CD14-positive monocyte (primary cell): ENCODE data around the gene DOCK4. TPM values are rescaled to one million over a fixed set of nuclear protein-coding genes. Genes with fewer than 3 reads are reported as not detected.

ENCODE experiments used
- DNase-seq, 3 donors: peaks; one replicate each; pipeline ENCODE4 v3.0.0-alpha.2; 2011 to 2022
- H2AFZ ChIP-seq: 2 replicates; pipeline ENCODE4 v1.6.0; 2012; ENCODE audit warnings: mild to moderate bottlenecking, low read depth, low read length, inconsistent platforms; ENCODE audit not compliant: insufficient read depth, poor library complexity, severe bottlenecking
- H3K27ac ChIP-seq, 2 donors: 1 replicate in 1 of 2; 2 replicates in 1 of 2; pipeline ENCODE4 v1.5.1; 2012 to 2013; ENCODE audit warnings: low read length in 2 of 2, control low read depth in 1 of 2, inconsistent platforms in 1 of 2, low read depth in 1 of 2, mild to moderate bottlenecking in 1 of 2
- H3K27me3 ChIP-seq, 2 donors: one replicate each; pipeline versions ENCODE4 v1.6.0 to v1.6.1; 2011 to 2013; ENCODE audit warnings: low read length in 2 of 2; ENCODE audit not compliant: control insufficient read depth in 2 of 2, insufficient read depth in 2 of 2
- H3K36me3 ChIP-seq, 2 donors: replicated peaks in 1 of 2; 1 replicate in 1 of 2; 2 replicates in 1 of 2; pipeline versions ENCODE4 v1.5.1 to v1.6.1; 2012 to 2013; ENCODE audit warnings: low read length in 2 of 2, control low read depth in 1 of 2, inconsistent platforms in 1 of 2, mild to moderate bottlenecking in 1 of 2; ENCODE audit not compliant: insufficient read depth in 2 of 2, control insufficient read depth in 1 of 2
- H3K4me1 ChIP-seq, 2 donors: 1 replicate in 1 of 2; 2 replicates in 1 of 2; pipeline versions ENCODE4 v1.5.1 to v1.6.1; 2012 to 2013; ENCODE audit warnings: low read length in 2 of 2, control low read depth in 1 of 2, inconsistent platforms in 1 of 2, mild to moderate bottlenecking in 1 of 2, moderate library complexity in 1 of 2; ENCODE audit not compliant: insufficient read depth in 2 of 2, control insufficient read depth in 1 of 2
- H3K4me2 ChIP-seq: replicated peaks from 2 replicates; pipeline ENCODE3; 2012; ENCODE audit warnings: low read length, moderate library complexity, mild to moderate bottlenecking; ENCODE audit not compliant: poor library complexity, severe bottlenecking; ENCODE audit errors: extremely low read depth
- H3K4me3 ChIP-seq, 3 experiments: fragments of 200-600 bp in 1 of 3; sonication (generic) in 1 of 3; replicated peaks in 1 of 3; 1 replicate in 2 of 3; 2 replicates in 1 of 3; pipeline ENCODE4 v1.5.1; 2011 to 2013; ENCODE audit warnings: low read length in 3 of 3, mild to moderate bottlenecking in 3 of 3, control low read depth in 2 of 3, low read depth in 2 of 3, inconsistent platforms in 1 of 3, moderate library complexity in 1 of 3
- H3K79me2 ChIP-seq: 2 replicates; pipeline ENCODE4 v1.6.0; 2012; ENCODE audit warnings: mild to moderate bottlenecking, control low read depth, inconsistent platforms, low read length, moderate library complexity; ENCODE audit not compliant: insufficient read depth
- H3K9ac ChIP-seq: 2 replicates; pipeline ENCODE4 v1.6.0; 2017; ENCODE audit warnings: low read length, mild to moderate bottlenecking; ENCODE audit not compliant: insufficient read depth, poor library complexity, severe bottlenecking
- H3K9me3 ChIP-seq, 2 donors: replicated peaks in 1 of 2; 1 replicate in 1 of 2; 2 replicates in 1 of 2; pipeline versions ENCODE4 v1.5.1 to v1.6.1; 2012 to 2013; ENCODE audit warnings: low read length in 2 of 2, control low read depth in 1 of 2; ENCODE audit not compliant: control insufficient read depth in 1 of 2, insufficient read depth in 1 of 2
- H4K20me1 ChIP-seq: 2 replicates; pipeline ENCODE4 v1.6.0; 2012; ENCODE audit warnings: mild to moderate bottlenecking, low read length, control low read depth, moderate library complexity; ENCODE audit not compliant: insufficient read depth
- H3K27ac Mint-ChIP-seq, 7 donors: one replicate each; pipeline ENCODE4 v1.8.0; 2020; ENCODE audit warnings: mild to moderate bottlenecking in 7 of 7, mixed read lengths in 7 of 7, moderate library complexity in 6 of 7, inconsistent platforms in 2 of 7
- H3K27me3 Mint-ChIP-seq, 3 donors: one replicate each; pipeline ENCODE4 v1.8.0; 2021 to 2022; ENCODE audit warnings: low read depth in 3 of 3, mild to moderate bottlenecking in 3 of 3, mixed read lengths in 3 of 3, moderate library complexity in 3 of 3, inconsistent platforms in 1 of 3
- H3K36me3 Mint-ChIP-seq, 2 donors: one replicate each; pipeline ENCODE4 v1.8.0; 2020; ENCODE audit warnings: mixed read lengths in 2 of 2, inconsistent platforms in 1 of 2, mild to moderate bottlenecking in 1 of 2
- H3K4me1 Mint-ChIP-seq: one replicate; pipeline ENCODE4 v1.8.0; 2020; ENCODE audit warnings: mild to moderate bottlenecking, mixed read lengths
- H3K4me3 Mint-ChIP-seq, 2 donors: one replicate each; pipeline ENCODE4 v1.8.0; 2020; ENCODE audit warnings: mild to moderate bottlenecking in 2 of 2, mixed read lengths in 2 of 2, moderate library complexity in 1 of 2
- H3K9me3 Mint-ChIP-seq, 7 donors: one replicate each; pipeline ENCODE4 v1.8.0; 2020 to 2022; ENCODE audit warnings: mixed read lengths in 7 of 7, mild to moderate bottlenecking in 6 of 7, moderate library complexity in 6 of 7, inconsistent platforms in 2 of 7
- WGBS: methylation state at CpG from one replicate; pipeline ENCODE4 v1.1.5; 2013; ENCODE audit warnings: missing lambda C conversion rate; ENCODE audit not compliant: insufficient coverage; 5-methylcytosine and 5-hydroxymethylcytosine counted together
- intact Hi-C, 2 donors: fragments of 100-400 bp; cut with micrococcal nuclease; formaldehyde crosslinking; loops; one replicate each; pipeline versions ENCODE4 v1.15.0 to v1.15.1; 2023
- polyA plus RNA-seq, 3 donors: library from polyadenylated mRNA; depleted of rRNA in 1 of 3; unstranded in 2 of 3; stranded (reverse) in 1 of 3; fragments of 300-500 nt in 2 of 3; fragments of >200 nt in 1 of 3; fragmentation: Illumina TruSeq in 2 of 3; gene quantifications; 1 replicate in 2 of 3; 2 replicates in 1 of 3; pipeline ENCODE4 v1.2.3, GENCODE V29; 2012 to 2021
- TF ChIP-seq, protein P1 (sequence below): fragments of 200-600 bp; IDR thresholded peaks from one replicate; pipeline ENCODE4 v1.8.0; 2022; ENCODE audit warnings: antibody characterized with exemption, mild to moderate bottlenecking

Gene DOCK4
- polyA plus RNA-seq, 3 donors: 1.3 to 5.0 (median 2.7) TPM

- WGBS: 100% methylated on average over 1 of the region's 2 CpGs
- no peaks in the 10 kb centered on the region for H3K79me2 ChIP-seq
- no peaks in the 10 kb centered on the region for H3K36me3 Mint-ChIP-seq
Observed at GRCh38 chr7:112010109-112010508, 196.1 kb downstream of the DOCK4 start.

GRCh38 chr7:112009081-112009480 is 197.1 kb downstream of the DOCK4 start:
- Histone ChIP-seq H3K27ac (no peak overlapping the region), H3K4me3 (no peak overlapping the region), H2AFZ (no peak overlapping the region), H4K20me1 (no peaks in the 10 kb centered on the region), H3K9ac (no peak overlapping the region), H3K4me2 (no peak overlapping the region), H3K36me3 (no peaks in the 10 kb centered on the region), H3K79me2 (no peaks in the 10 kb centered on the region), H3K27me3 (no peaks in the 10 kb centered on the region), H3K9me3 (no peaks in the 10 kb centered on the region), H3K4me1 (no peaks in the 10 kb centered on the region)
- Mint-ChIP-seq H3K4me1 (peaks cover 5% of the 10 kb centered on the region), H3K4me3 (no peak overlapping the region), H3K36me3 (no peaks in the 10 kb centered on the region), H3K9me3 (no peaks in the 10 kb centered on the region), H3K27me3 (peaks cover 0 to 3% (median 2%) of the 10 kb centered on the region in 3 donors), H3K27ac (no peak overlapping the region)
- intact Hi-C loops: no loop called here
- peak in 2 of 3 donors; percentile 15 to 30 for DNase-seq
- TF ChIP-seq, protein P1, sequence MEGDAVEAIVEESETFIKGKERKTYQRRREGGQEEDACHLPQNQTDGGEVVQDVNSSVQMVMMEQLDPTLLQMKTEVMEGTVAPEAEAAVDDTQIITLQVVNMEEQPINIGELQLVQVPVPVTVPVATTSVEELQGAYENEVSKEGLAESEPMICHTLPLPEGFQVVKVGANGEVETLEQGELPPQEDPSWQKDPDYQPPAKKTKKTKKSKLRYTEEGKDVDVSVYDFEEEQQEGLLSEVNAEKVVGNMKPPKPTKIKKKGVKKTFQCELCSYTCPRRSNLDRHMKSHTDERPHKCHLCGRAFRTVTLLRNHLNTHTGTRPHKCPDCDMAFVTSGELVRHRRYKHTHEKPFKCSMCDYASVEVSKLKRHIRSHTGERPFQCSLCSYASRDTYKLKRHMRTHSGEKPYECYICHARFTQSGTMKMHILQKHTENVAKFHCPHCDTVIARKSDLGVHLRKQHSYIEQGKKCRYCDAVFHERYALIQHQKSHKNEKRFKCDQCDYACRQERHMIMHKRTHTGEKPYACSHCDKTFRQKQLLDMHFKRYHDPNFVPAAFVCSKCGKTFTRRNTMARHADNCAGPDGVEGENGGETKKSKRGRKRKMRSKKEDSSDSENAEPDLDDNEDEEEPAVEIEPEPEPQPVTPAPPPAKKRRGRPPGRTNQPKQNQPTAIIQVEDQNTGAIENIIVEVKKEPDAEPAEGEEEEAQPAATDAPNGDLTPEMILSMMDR: no peak

More at GRCh38 chr7:112010109-112010508, 196.1 kb downstream of the DOCK4 start:
- Histone ChIP-seq H3K4me2 (no peak overlapping the region), H3K9ac (no peak overlapping the region), H3K27ac (no peak overlapping the region), H3K4me3 (no peak overlapping the region), H3K27me3 (no peaks in the 10 kb centered on the region), H3K36me3 (no peaks in the 10 kb centered on the region), H3K4me1 (no peaks in the 10 kb centered on the region), H2AFZ (no peak overlapping the region), H4K20me1 (no peaks in the 10 kb centered on the region), H3K9me3 (no peaks in the 10 kb centered on the region)
- TF ChIP-seq, protein P1: no peak
- Mint-ChIP-seq H3K27me3 (peaks cover 0 to 3% (median 2%) of the 10 kb centered on the region in 3 donors), H3K4me1 (peaks cover 5% of the 10 kb centered on the region), H3K4me3 (no peak overlapping the region), H3K27ac (peak overlapping the region in 1 of 7 donors; percentile 33), H3K9me3 (peaks cover 0 to 4% (median 0%) of the 10 kb centered on the region in 7 donors)
- intact Hi-C loops: no loop called here
- no peak for DNase-seq
